ENCODE results near the gene TIMM50.

Gene TIMM50

DNA sequence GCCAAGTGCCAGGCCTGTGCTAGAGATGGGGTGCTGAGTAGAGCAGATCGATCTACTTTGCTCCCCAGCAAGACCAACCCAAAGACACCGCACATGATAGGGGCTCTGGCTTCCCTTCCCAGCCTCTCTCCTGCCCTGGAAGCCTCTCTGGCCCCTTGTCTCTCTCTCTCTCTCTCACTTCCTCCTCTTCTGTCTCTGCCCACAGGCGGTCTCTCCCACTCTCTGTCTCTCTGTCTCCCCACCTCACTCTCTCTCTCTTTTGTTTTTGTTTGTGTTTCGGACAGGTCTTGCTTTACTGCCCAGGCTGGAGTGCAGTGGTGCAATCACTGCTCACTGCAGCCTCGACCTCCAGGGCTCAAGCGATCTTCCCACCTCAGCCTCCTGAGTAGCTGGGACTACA lies 35.6 kb downstream of the TIMM50 start:
- no peak overlapping the region for H3K4me2 ChIP-seq (ENCODE audit: low read length)
- TF ChIP-seq EZH2phosphoT487 (IDR thresholded peaks at IDR 0.05; ENCODE audit: low read depth), result no peak
- TF ChIP-seq CTCF (IDR thresholded peaks at IDR 0.05; ENCODE audit: low read depth, low read length), result no peak
- no peaks in the 10 kb centered on the region for H4K20me1 ChIP-seq (ENCODE audit: insufficient read depth, low read length)
- no peaks in the 10 kb centered on the region for H3K9me3 ChIP-seq (ENCODE audit: insufficient read depth, low read length)
- no peak overlapping the region for H3K27ac ChIP-seq (ENCODE audit: low read length)
- no peaks in the 10 kb centered on the region for H3K27me3 ChIP-seq (ENCODE audit: low read depth, low read length)
- H3K36me3 ChIP-seq (replicated peaks; ENCODE audit: low read depth, low read length), result no peaks in the 10 kb centered on the region
- H3K4me3 ChIP-seq (ENCODE audit: low read length), result no peak overlapping the region
- peaks cover 27% of the 10 kb centered on the region for H3K4me1 ChIP-seq (ENCODE audit: low read length)
- no peak overlapping the region for H3K9ac ChIP-seq (ENCODE audit: low read length)
- H3K79me2 ChIP-seq (ENCODE audit: low read length), result no peaks in the 10 kb centered on the region
- H2AFZ ChIP-seq (ENCODE audit: low read depth, low read length), result no peak overlapping the region

DNA sequence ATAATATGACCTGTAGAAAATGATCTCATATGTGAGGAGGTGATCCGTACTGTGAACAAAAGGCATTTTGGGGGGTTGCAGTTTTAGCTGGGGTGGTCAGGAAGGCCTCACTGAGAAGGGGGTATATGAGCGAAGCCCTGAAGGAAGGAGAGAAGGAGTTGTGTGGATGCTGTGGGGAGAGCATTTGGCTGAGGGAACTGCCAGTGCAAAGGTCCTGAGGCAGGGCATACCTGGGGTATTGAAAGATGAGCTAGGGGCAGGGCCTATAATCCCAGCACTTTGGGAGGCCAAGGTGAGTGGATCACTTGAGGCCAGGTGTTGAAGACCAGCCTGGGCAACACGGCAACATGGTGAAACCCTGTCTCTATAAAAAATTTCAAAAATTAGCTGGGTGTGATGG lies 36.8 kb downstream of the TIMM50 start:
- no peak overlapping the region for H2AFZ ChIP-seq (ENCODE audit: low read depth, low read length)
- H3K79me2 ChIP-seq (ENCODE audit: low read length), result no peaks in the 10 kb centered on the region
- no peaks in the 10 kb centered on the region for H3K27me3 ChIP-seq (ENCODE audit: low read depth, low read length)
- TF ChIP-seq EZH2phosphoT487 (IDR thresholded peaks at IDR 0.05; ENCODE audit: low read depth) (no peak), CTCF (IDR thresholded peaks at IDR 0.05; ENCODE audit: low read depth, low read length) (no peak)
- no peak overlapping the region for H3K27ac ChIP-seq (ENCODE audit: low read length)
- H3K4me1 ChIP-seq (ENCODE audit: low read length), result peaks cover 34% of the 10 kb centered on the region
- no peaks in the 10 kb centered on the region for H4K20me1 ChIP-seq (ENCODE audit: insufficient read depth, low read length)
- no peak overlapping the region for H3K4me3 ChIP-seq (ENCODE audit: low read length)
- no peak overlapping the region for H3K4me2 ChIP-seq (ENCODE audit: low read length)
- H3K9ac ChIP-seq (ENCODE audit: low read length), result no peak overlapping the region
- H3K9me3 ChIP-seq (ENCODE audit: insufficient read depth, low read length), result no peaks in the 10 kb centered on the region
- H3K36me3 ChIP-seq (replicated peaks; ENCODE audit: low read depth, low read length), result no peaks in the 10 kb centered on the region

- TF ChIP-seq EZH2phosphoT487 (IDR thresholded peaks at IDR 0.05; ENCODE audit: low read depth) (no peak), CTCF (IDR thresholded peaks at IDR 0.05; ENCODE audit: low read depth, low read length) (no peak)
- Histone ChIP-seq H3K79me2 (ENCODE audit: low read length) (no peaks in the 10 kb centered on the region), H2AFZ (ENCODE audit: low read depth, low read length) (peak overlapping the region; percentile 51; the same call in 1 of the 2 replicates), H3K4me1 (ENCODE audit: low read length) (peaks cover 34% of the 10 kb centered on the region), H3K9me3 (ENCODE audit: insufficient read depth, low read length) (no peaks in the 10 kb centered on the region), H3K4me2 (ENCODE audit: low read length) (peak overlapping the region; percentile 49), H3K36me3 (replicated peaks; ENCODE audit: low read depth, low read length) (peaks cover 6% of the 10 kb centered on the region), H3K4me3 (ENCODE audit: low read length) (peak overlapping the region; percentile 44), H3K27me3 (ENCODE audit: low read depth, low read length) (no peaks in the 10 kb centered on the region), H4K20me1 (ENCODE audit: insufficient read depth, low read length) (no peaks in the 10 kb centered on the region), H3K9ac (ENCODE audit: low read length) (peak overlapping the region; percentile 23), H3K27ac (ENCODE audit: low read length) (no peak overlapping the region)
These were observed 37.8 kb downstream of the TIMM50 start for GRCh38 chr19:39518458-39518857.

DNA sequence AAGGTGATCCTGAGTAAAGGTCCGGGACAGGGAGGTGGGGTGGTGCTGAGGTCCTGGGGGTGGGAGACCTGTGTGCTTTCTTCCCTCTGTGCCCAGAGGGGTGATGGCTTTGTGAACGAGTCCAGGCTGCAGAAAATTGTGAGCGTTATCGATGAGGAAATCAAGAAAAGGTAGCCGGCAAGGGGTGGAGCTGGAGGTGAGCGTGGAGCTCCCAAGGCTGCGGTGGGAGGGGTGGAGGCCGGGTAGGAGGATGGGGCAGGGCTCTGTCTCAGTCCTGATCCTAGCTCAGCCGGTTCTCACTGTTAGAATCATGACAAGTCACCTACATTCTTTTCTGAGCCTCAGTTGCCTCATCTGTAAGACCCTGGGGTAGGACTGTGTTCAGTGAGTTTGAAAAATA lies 38.3 kb downstream of the TIMM50 start:
- no peaks in the 10 kb centered on the region for H3K79me2 ChIP-seq (ENCODE audit: low read length)
- no peak overlapping the region for H3K27ac ChIP-seq (ENCODE audit: low read length)
- peak overlapping the region; percentile 51; the same call in 1 of the 2 replicates for H2AFZ ChIP-seq (ENCODE audit: low read depth, low read length)
- peak overlapping the region; percentile 44 for H3K4me3 ChIP-seq (ENCODE audit: low read length)
- no peaks in the 10 kb centered on the region for H4K20me1 ChIP-seq (ENCODE audit: insufficient read depth, low read length)
- H3K4me2 ChIP-seq (ENCODE audit: low read length), result peak overlapping the region; percentile 49
- peak overlapping the region; percentile 23 for H3K9ac ChIP-seq (ENCODE audit: low read length)
- peaks cover 9% of the 10 kb centered on the region for H3K36me3 ChIP-seq (replicated peaks; ENCODE audit: low read depth, low read length)
- H3K27me3 ChIP-seq (ENCODE audit: low read depth, low read length), result no peaks in the 10 kb centered on the region
- TF ChIP-seq CTCF (IDR thresholded peaks at IDR 0.05; ENCODE audit: low read depth, low read length) (no peak), EZH2phosphoT487 (IDR thresholded peaks at IDR 0.05; ENCODE audit: low read depth) (no peak)
- no peaks in the 10 kb centered on the region for H3K9me3 ChIP-seq (ENCODE audit: insufficient read depth, low read length)
- peaks cover 34% of the 10 kb centered on the region for H3K4me1 ChIP-seq (ENCODE audit: low read length)

Data from OCI-LY3 (cell line).